ENCODE results near the gene FAM107B.

DNA sequence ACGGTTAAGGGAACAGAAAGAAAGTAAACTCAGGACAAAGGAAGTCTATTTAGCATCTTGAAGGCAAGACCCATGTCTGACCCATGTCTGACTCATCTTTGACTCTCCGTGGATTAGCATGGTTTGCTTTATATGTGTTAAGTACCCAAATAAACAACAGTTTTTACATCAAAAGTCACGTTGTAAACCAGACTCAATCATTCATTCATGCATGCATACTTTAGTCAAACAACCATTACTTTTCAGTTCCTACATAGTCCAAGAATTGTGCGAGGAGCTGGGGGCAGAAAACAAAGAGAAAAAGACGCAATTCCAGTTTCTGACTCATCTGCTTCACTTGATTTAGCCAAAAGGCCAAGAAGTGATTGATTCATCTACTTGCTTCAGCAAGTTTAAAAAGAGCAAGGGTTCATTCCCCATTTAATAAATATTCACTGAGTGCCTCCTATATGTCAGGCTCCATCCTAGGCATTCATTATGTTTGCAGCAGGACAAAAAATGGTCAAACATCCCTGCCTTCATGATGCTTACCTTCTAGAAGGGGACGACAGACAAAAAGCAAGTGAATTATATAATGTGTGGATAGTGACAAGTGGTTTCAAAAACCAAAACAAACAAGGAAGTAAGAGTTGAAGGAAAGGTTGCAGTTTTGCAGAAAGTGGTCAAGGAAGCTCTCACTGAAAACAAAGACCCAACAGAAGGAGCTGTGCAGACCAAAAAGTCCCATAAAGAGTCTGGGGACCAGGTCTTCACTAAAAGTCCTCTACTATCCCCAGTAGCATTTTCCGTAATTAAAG lies 116.2 kb downstream of the FAM107B start:
- TF ChIP-seq, protein P1, sequence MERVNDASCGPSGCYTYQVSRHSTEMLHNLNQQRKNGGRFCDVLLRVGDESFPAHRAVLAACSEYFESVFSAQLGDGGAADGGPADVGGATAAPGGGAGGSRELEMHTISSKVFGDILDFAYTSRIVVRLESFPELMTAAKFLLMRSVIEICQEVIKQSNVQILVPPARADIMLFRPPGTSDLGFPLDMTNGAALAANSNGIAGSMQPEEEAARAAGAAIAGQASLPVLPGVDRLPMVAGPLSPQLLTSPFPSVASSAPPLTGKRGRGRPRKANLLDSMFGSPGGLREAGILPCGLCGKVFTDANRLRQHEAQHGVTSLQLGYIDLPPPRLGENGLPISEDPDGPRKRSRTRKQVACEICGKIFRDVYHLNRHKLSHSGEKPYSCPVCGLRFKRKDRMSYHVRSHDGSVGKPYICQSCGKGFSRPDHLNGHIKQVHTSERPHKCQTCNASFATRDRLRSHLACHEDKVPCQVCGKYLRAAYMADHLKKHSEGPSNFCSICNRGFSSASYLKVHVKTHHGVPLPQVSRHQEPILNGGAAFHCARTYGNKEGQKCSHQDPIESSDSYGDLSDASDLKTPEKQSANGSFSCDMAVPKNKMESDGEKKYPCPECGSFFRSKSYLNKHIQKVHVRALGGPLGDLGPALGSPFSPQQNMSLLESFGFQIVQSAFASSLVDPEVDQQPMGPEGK (CRISPR knock-in tag; IDR thresholded peaks at IDR 0.05; ENCODE audit: borderline replicate concordance): no peak
- TF ChIP-seq, protein P2, sequence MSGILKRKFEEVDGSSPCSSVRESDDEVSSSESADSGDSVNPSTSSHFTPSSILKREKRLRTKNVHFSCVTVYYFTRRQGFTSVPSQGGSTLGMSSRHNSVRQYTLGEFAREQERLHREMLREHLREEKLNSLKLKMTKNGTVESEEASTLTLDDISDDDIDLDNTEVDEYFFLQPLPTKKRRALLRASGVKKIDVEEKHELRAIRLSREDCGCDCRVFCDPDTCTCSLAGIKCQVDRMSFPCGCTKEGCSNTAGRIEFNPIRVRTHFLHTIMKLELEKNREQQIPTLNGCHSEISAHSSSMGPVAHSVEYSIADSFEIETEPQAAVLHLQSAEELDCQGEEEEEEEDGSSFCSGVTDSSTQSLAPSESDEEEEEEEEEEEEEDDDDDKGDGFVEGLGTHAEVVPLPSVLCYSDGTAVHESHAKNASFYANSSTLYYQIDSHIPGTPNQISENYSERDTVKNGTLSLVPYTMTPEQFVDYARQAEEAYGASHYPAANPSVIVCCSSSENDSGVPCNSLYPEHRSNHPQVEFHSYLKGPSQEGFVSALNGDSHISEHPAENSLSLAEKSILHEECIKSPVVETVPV (CRISPR knock-in tag; IDR thresholded peaks at IDR 0.05): no peak
- TF ChIP-seq ZC3H10 (CRISPR knock-in tag; IDR thresholded peaks at IDR 0.05) (no peak), ISL1 (CRISPR knock-in tag; IDR thresholded peaks at IDR 0.05) (no peak), RARB (CRISPR knock-in tag; IDR thresholded peaks at IDR 0.05) (no peak), ARNTL (CRISPR knock-in tag; IDR thresholded peaks at IDR 0.05; ENCODE audit: borderline replicate concordance, low read depth) (no peak), TOX (CRISPR knock-in tag; IDR thresholded peaks at IDR 0.05; ENCODE audit: borderline replicate concordance) (no peak), SNAI2 (CRISPR knock-in tag; IDR thresholded peaks at IDR 0.05) (no peak), TCF4 (CRISPR knock-in tag; IDR thresholded peaks at IDR 0.05; ENCODE audit: borderline replicate concordance) (no peak), ESRRG (CRISPR knock-in tag; IDR thresholded peaks at IDR 0.05) (no peak)
- TF ChIP-seq, protein P3, sequence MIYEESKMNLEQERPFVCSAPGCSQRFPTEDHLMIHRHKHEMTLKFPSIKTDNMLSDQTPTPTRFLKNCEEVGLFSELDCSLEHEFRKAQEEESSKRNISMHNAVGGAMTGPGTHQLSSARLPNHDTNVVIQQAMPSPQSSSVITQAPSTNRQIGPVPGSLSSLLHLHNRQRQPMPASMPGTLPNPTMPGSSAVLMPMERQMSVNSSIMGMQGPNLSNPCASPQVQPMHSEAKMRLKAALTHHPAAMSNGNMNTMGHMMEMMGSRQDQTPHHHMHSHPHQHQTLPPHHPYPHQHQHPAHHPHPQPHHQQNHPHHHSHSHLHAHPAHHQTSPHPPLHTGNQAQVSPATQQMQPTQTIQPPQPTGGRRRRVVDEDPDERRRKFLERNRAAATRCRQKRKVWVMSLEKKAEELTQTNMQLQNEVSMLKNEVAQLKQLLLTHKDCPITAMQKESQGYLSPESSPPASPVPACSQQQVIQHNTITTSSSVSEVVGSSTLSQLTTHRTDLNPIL (CRISPR knock-in tag; IDR thresholded peaks at IDR 0.05; ENCODE audit: low read depth): no peak

All from SK-N-SH treated with all-trans-retinoic acid at 6 μM for 48 hours (cell line).